NCI-H2171 (cell line): ENCODE data around the gene CDK15.

ENCODE experiments used
- DNase-seq: peaks from one replicate; lab custom pipeline; 2025; lab: John Stamatoyannopoulos, UW

The CDK15 gene

GRCh38 chr2:201908901-201909300 lies 102.6 kb downstream of the CDK15 start:
- no peak for DNase-seq

GRCh38 chr2:201909348-201909747 lies 103.0 kb downstream of the CDK15 start:
- DNase-seq, result no peak

- DNase-seq, result no peak
Observed at GRCh38 chr2:201909961-201910361, 103.6 kb downstream of the CDK15 start.

GRCh38 chr2:201911372-201911771 lies 105.0 kb downstream of the CDK15 start:
- no peak for DNase-seq

DNA sequence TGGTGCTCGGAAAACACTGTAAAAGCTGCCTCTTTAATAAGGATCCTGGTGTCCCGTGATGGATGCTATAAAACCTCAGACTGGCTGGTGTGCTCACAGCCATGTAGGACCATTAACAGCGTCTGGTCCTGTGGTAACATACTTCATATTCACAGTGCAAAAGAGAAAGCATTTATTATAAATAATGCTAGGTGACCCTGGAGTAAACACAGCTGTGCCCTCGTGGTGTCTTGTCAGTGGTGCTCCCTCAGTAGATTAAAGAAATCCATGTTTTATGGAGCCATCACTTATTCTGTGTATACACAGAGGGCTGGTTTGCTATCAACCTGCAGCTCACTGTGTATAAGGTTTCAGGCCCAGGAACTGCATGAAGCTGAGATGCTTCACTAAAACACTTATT lies 106.9 kb downstream of the CDK15 start:
- DNase-seq, result no peak

- no peak for DNase-seq
Observed at GRCh38 chr2:201915446-201915845, 109.1 kb downstream of the CDK15 start.

DNA sequence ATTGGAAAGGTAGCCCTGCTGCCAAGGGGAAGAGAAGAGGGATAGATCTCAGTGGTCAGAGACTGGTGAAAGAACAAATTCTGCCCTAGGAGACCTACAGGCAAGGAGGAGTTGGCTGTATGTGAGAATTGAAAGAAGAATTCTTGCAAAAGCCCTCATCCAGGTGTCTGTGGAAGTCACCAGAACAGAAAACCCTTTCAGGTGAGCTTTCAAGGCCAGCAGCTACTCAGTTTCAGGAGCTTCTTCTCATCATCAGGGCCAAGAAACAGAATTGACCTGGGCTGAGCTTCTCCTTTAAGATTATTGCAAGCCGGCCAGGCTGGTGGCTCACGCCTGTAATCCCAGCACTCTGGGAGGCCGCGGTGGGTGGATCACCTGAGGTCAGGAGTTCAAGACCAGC lies 110.2 kb downstream of the CDK15 start:
- no peak for DNase-seq

DNA sequence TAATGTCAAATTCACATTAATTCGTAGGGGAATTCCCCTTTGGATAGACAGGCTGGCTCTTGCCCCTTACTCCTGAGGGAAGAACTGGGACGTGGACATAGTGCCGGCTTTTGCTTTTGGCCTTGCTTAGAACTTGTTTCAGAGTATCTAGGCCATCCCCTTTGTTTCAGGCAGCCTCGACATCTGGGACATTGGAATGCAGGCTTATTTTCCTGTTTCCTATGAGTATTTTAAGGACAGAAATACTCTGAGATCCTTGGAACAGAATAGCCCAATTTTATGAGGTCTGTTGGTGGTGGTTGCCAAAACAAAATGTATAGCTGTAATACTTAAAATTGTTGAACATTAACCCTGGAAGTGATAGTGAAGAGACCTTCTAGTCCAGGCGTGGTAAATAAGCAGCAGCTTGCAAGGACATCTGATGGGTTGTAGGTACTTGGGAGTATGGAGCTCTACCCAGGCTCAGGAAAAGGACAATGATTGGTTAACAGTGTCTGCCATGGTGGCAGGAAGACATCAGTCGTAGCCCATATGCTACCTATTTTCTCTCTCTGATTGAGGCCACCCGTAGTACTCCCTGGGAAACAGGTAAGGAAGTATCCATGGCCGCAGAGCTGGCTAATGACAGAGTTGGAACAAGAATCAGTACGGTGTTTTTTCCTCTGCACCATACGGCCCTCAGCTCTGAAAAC lies 112.4 kb downstream of the CDK15 start:
- DNase-seq, result no peak

DNA sequence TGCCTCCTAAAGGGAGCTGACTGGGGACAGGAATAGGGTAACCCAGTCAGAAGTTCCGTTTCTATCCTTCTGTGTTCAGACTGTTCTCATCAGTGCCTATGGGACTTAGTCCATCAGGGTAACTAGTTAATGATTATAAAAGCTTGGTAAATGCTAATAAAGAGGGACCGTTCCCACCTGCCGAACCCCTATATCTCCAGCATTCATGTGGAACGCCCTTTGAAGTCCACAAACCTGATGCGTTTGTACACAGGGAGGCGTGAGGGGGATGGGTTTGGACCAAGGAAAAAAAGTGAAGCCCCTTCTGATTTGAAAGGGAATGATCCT lies 112.9 kb downstream of the CDK15 start:
- DNase-seq, result no peak

DNA sequence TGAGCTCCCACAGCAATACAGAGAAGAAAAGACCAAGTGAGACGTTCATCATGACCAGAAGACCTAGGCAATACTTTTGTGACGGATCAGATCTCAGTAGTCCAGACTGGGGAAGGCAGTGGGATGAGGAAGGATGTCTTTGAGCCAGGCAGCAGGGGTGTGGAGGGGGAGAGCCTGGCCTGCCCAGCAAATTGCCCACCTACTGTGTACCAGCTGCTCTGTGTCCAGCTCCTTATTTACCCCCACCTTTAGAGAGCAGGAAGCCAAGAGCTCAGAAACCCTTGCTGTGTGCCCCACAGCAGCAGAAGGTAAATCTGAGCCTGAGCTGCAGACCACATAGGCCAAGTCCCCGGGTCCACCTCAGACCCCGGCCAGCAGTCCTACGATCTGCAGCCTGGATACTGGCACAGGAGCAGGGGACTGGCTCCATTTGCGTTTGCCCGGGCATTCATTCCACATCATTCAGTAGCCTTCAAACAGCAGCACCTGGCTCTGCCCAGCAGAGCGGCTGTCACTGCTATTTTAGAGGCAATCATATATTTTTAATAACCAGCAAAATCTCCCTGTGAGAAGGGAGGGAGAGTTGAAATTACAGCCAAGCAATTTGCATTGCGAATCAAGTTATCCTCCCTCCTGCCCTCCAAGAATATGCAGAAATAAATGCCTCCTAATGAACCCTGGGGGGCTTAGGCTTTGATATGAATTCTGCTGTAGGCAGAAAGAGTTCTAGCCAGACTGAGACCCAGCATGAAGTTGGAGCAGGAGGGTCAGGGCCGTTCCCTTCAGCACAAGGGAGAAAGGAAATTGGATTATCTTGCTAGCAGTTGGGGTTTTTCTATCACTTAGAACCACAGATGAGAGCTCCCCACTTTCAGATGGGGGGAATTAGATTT lies 117.3 kb downstream of the CDK15 start:
- DNase-seq, result no peak

GRCh38 chr2:201924453-201924852 lies 118.1 kb downstream of the CDK15 start:
- DNase-seq, result no peak

DNA sequence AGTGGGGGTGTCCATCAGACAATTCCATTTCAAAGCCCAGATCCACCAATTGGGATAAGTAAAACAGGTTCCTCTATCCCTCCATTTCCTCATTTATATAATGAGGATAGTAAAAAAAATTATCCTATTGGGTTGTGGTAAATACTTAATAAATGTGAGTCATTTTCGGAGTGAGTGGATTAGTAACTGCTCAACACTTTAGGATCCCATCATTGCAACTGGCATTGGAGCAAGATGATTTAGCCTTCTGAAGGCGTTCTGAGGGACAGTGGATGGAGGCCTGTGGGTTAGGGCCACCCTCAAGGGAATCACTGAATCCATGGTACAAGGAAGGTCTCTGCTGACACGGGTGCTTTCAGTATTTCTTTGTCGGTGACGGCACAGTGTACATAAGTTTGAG lies 118.7 kb downstream of the CDK15 start:
- DNase-seq, result no peak

- DNase-seq, result no peak
Observed at GRCh38 chr2:201926067-201926466, 119.7 kb downstream of the CDK15 start.

DNA sequence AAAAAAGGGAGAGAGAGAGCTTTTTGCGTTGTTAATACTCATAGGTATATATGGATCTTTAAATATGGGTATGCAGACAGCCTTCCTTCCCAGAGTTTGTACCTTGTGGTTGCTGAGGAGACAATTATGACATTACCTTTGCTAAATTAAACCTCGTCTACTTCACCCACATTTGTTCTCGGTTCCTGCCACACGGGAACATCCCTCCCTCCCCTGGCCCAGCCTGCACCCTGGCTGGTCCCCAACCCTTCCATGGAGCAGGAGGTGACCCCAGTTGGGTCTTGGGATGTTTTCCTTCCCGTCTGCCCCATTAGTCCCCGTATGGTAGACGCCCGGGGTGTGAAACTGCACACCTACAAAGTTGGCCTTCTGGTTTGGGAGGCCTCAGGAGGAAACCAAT lies 122.0 kb downstream of the CDK15 start:
- no peak for DNase-seq

GRCh38 chr2:201929281-201930026 lies 123.1 kb downstream of the CDK15 start:
- DNase-seq, result peak; percentile 21

GRCh38 chr2:201930043-201930442 lies 123.7 kb downstream of the CDK15 start:
- DNase-seq, result no peak

DNA sequence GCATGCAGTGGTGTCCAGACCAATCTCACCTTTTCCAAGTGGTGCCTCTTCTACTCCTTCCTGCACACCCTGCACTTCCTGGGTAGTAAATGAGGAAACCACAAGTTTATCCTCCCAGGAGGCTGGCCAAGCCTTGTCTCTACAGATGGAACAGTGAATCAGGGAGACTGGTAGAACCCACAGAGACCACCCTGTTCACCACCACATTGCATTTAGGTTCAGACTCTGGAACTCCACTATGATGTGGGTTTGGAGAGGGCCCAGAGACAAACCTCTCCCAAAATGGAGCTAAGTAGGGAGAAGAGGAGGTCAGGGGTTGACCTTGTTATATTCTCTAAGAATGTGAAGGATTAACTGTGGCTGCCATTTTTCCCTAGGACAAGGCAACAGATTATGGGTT lies 124.5 kb downstream of the CDK15 start:
- no peak for DNase-seq

- no peak for DNase-seq
Observed at GRCh38 chr2:201931475-201931874, 125.1 kb downstream of the CDK15 start.

GRCh38 chr2:201931951-201932350 lies 125.6 kb downstream of the CDK15 start:
- no peak for DNase-seq

DNA sequence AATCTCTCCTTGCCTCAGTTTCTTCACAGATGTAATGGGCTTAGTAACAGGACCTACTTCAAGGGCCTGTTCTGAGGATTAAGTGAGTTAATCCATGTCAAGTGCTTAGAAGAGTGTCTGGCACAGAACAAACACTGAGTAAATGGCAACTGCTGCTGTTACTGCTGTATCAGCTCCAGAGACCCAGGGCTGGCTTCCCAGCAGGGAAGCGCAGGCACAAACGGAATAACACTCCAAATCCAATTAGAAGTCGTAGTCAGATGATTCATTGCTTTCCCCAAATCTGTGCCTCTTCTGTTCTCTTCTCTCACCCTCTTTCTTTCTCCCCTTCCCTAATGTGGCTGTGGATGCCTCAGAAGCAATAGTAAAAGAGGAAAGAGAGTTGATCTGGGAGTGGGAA lies 126.2 kb downstream of the CDK15 start:
- DNase-seq, result no peak

DNA sequence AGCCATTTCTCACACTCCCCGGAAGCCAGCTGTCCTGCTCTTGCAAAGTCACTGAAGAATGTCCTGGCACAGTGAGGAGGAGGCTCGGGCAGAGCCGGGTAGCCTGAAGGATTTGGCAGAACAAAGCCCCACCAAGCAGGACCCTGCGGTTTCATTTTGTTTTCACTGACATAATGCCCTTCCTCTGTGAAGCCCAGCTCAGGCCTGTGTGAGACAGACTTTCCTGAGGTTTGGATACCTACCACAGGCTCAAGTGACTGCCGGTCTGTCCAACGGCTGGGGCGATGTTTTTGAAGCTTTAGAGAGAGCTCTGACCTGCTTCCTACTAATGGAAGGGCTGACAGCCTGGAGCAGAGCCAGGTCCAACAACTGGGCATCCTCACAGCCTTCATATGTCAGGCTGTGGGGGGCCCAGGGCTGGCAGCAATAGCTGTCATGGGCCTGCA lies 127.5 kb downstream of the CDK15 start:
- no peak for DNase-seq

DNA sequence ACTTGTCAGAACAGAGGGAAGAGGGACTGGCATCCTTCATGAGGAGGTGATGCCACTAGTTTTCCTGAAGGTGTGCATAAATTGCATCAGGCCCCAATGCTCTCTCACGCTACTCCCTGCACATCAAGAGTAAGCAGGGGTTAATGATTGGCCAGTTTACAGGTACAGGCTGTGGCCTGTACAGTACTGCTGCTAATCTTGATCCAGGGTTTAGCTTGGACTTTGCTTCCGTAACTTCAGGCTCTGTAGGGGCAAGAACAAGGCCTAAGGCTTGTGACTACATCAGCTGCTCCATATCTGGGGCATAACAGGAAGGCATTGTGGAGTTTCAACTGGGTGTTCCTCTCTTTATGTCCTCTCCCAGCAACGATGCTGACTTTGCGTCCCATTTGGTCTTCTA lies 130.5 kb downstream of the CDK15 start:
- DNase-seq, result no peak

DNA sequence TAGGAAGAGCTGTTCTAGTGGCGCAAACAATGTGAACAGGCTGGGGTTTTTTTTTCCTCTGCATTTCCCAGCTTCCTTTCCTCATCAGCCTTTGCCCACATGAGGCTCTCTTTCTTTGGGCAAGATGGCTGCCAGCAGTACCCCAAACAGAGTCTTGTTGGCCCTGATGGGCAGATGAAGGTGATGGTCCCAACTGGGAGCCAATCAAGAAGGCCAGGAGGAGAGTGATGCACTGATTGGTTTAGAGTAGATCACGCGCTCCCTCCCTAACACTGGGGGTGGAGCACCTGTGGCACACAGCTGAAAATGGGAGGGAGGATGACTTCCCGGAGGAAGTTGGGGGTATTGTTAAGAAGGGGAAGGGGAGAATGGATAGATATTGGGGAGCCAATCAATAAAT lies 131.0 kb downstream of the CDK15 start:
- no peak for DNase-seq
